CD4-positive, alpha-beta T cell treated with Interleukin-4 for 1 hour (primary cell): Measurements from ENCODE around the gene NOTUM.

Experiments used
- DNase-seq, 2 donors: peaks; one replicate each; pipeline ENCODE4 v3.0.0-alpha.2; 2020 to 2022

The NOTUM gene

GRCh38 chr17:81977211-81977808 lies 16.3 kb upstream of the NOTUM start, which contains the start of gene ASPSCR1:
Gene ASPSCR1 (plus strand): TSS chr17:81977629. CDS start chr17:81977647, 18 bp downstream.
- peak; percentile 89 to 90 for DNase-seq

GRCh38 chr17:81976332-81977210 lies 15.6 kb upstream of the NOTUM start:
- DNase-seq: peak; percentile 17 to 32

GRCh38 chr17:81973432-81973831 lies 12.4 kb upstream of the NOTUM start:
- DNase-seq: no peak

- DNase-seq: no peak
These were observed 8.1 kb upstream of the NOTUM start for GRCh38 chr17:81968850-81969812.

GRCh38 chr17:81968396-81968745 lies 7.4 kb upstream of the NOTUM start:
- no peak for DNase-seq

GRCh38 chr17:81967533-81968395 lies 6.8 kb upstream of the NOTUM start:
- peak; percentile 86 to 89 for DNase-seq

GRCh38 chr17:81967244-81967532 lies 6.2 kb upstream of the NOTUM start:
- DNase-seq: no peak

GRCh38 chr17:81966343-81967243 lies 5.6 kb upstream of the NOTUM start:
- no peak for DNase-seq

- DNase-seq: no peak
These were observed 3.3 kb upstream of the NOTUM start for GRCh38 chr17:81964081-81964849.

- DNase-seq: no peak
These were observed 1.8 kb upstream of the NOTUM start for GRCh38 chr17:81962499-81963441.

- DNase-seq: no peak
These were observed 823 bp upstream of the NOTUM start for GRCh38 chr17:81961521-81962498.

- DNase-seq: peak in 1 of 2 donors; percentile 11
These were observed 643 bp downstream of the NOTUM start for GRCh38 chr17:81960130-81960958.

GRCh38 chr17:81959362-81960129 lies 1.4 kb downstream of the NOTUM start:
- peak; percentile 78 to 85 for DNase-seq

- DNase-seq: no peak
These were observed 2.2 kb downstream of the NOTUM start for GRCh38 chr17:81958633-81959342.

- no peak for DNase-seq
These were observed 3.1 kb downstream of the NOTUM start for GRCh38 chr17:81957691-81958432.
